Measurements from ENCODE around the gene NF1.

Gene NF1

DNA sequence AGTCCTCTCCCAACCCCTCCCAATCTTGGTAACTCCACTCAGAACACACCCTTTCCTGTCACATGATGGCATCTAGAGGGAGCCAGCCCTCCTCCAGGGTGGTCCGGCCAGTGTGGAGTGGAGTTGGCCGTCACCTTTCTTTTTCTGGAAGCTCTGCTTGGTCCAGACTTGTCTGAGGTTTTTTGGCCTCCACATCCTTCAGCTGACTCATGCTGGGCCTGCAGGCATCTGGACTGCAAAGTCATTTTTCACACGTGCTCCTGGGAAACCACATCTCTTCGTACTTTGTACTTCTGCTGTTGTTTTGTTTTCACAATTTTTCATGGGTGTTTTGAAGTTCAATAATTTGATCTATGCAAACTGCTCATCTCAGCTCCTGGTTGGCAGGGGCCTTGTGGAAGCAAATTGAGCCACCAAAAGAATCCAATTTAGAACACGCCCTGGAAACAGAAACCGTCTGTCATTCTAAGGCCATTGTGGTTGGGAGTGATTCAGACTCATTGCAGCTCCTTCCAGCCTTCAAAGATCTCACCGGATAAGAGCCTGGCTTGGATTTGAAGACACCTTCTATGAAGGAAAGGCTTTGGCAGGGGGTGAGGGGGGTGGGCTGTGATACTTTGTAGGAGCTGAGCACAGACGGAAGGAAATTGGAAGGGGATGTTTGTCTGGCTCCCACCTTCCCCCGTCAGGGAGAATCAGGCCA is 42.4 kb upstream of the NF1 start:
- DNase-seq: peak; percentile 63 to 94 (median 91)
- Histone ChIP-seq H3K27me3 (replicated peaks in 2 of 5; ENCODE audit: control insufficient read depth in 4 of 5, insufficient read depth in 5 of 5, low read length in 4 of 5) (no peaks in the 10 kb centered on the region), H3K9me3 (ENCODE audit: control extremely low read depth in 1 of 5, control insufficient read depth in 4 of 5, insufficient read depth in 2 of 5, low read depth in 1 of 5, low read length in 4 of 5) (no peaks in the 10 kb centered on the region), H3K36me3 (ENCODE audit: control insufficient read depth in 4 of 4, insufficient read depth in 4 of 4, low read length in 3 of 4) (no peaks in the 10 kb centered on the region), H3K4me3 (ENCODE audit: control insufficient read depth in 1 of 7, extremely low read depth in 1 of 7, insufficient read depth in 4 of 7, low read depth in 2 of 7, low read length in 6 of 7) (no peak overlapping the region), H3K27ac (ENCODE audit: insufficient read depth in 1 of 2, low read depth in 1 of 2, low read length in 2 of 2, poor library complexity in 1 of 2, severe bottlenecking in 2 of 2) (no peak overlapping the region), H3K4me1 (ENCODE audit: control extremely low read depth in 1 of 4, control insufficient read depth in 4 of 4, insufficient read depth in 4 of 4, low read length in 3 of 4) (peaks cover 2 to 19% (median 15%) of the 10 kb centered on the region in 4 experiments)
- 34% methylated on average over 7 of the region's 9 CpGs for WGBS (ENCODE audit: insufficient coverage)
- ChIA-PET POLR2A (no interaction called here), CTCF (interaction anchor here (1.0 to 1.7 kb wide), 4 partner anchors 9 to 54 kb away, joined by 3 to 6 read pairs (median 3); no protein-coding TSS in a partner anchor)

DNA sequence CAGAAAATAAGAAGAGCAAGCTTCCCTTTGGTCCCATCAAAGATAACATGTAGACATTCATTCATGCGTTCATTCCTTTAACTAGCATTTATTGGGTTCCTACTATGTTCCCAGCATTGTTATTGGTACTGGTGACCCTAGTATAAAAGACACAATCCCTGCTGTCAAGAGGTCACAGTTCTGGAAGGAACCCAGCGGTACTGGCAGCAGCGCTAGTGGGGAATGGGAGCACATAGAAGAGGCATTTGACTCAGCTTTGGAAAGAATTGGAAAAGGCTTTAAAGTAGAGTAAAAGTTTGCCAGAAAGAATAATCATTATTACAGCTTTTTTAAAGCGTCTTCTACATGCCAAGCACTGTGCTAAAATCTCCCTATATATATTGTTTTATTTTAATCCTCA is 41.7 kb upstream of the NF1 start:
- no peak overlapping the region for H3K27ac ChIP-seq (ENCODE audit: insufficient read depth in 1 of 2, low read depth in 1 of 2, low read length in 2 of 2, poor library complexity in 1 of 2, severe bottlenecking in 2 of 2)
- no peak for DNase-seq
- CTCF ChIA-PET: interaction anchor here (1.2 kb wide), 1 partner anchor 45 kb away, joined by 3 read pairs; no protein-coding TSS in a partner anchor

DNA sequence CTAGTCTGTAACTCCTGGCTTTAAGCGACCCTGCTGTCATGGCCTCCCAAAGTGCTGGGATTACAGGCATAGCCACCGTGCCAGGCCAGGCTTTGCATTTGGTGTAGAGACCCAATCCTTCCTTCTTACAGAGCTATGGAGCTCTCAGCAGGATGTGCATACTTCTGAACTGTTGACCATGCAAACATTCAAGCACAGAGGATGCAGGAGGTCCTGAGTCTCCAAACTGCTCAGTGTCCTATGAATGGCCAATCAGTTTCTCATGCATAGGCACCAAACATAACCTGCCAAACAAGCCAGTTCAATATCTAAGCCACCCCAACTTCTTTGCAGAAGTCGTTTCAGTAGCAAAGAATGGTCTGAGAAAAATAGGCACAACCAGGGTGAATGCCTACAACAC is 40.0 kb upstream of the NF1 start:
- Histone ChIP-seq H3K9me3 (ENCODE audit: control extremely low read depth in 1 of 5, control insufficient read depth in 4 of 5, insufficient read depth in 2 of 5, low read depth in 1 of 5, low read length in 4 of 5) (no peaks in the 10 kb centered on the region), H3K36me3 (ENCODE audit: control insufficient read depth in 4 of 4, insufficient read depth in 4 of 4, low read length in 3 of 4) (no peaks in the 10 kb centered on the region), H3K4me3 (ENCODE audit: control insufficient read depth in 1 of 7, extremely low read depth in 1 of 7, insufficient read depth in 4 of 7, low read depth in 2 of 7, low read length in 6 of 7) (no peak overlapping the region), H3K27me3 (replicated peaks in 2 of 5; ENCODE audit: control insufficient read depth in 4 of 5, insufficient read depth in 5 of 5, low read length in 4 of 5) (no peaks in the 10 kb centered on the region), H3K27ac (ENCODE audit: insufficient read depth in 1 of 2, low read depth in 1 of 2, low read length in 2 of 2, poor library complexity in 1 of 2, severe bottlenecking in 2 of 2) (no peak overlapping the region), H3K4me1 (ENCODE audit: control extremely low read depth in 1 of 4, control insufficient read depth in 4 of 4, insufficient read depth in 4 of 4, low read length in 3 of 4) (peaks cover 6 to 34% (median 26%) of the 10 kb centered on the region in 4 experiments)
- no peak for DNase-seq
- CTCF ChIA-PET: no interaction called here
- WGBS (ENCODE audit: insufficient coverage): 100% methylated on average over 3 of the region's 3 CpGs
- POLR2A ChIA-PET: no interaction called here

More for the DNA sequence above, 41.7 kb upstream of the NF1 start:
- Histone ChIP-seq H3K9me3 (ENCODE audit: control extremely low read depth in 1 of 5, control insufficient read depth in 4 of 5, insufficient read depth in 2 of 5, low read depth in 1 of 5, low read length in 4 of 5) (no peaks in the 10 kb centered on the region), H3K27me3 (replicated peaks in 2 of 5; ENCODE audit: control insufficient read depth in 4 of 5, insufficient read depth in 5 of 5, low read length in 4 of 5) (no peaks in the 10 kb centered on the region), H3K4me1 (ENCODE audit: control extremely low read depth in 1 of 4, control insufficient read depth in 4 of 4, insufficient read depth in 4 of 4, low read length in 3 of 4) (peaks cover 2 to 19% (median 16%) of the 10 kb centered on the region in 4 experiments), H3K4me3 (ENCODE audit: control insufficient read depth in 1 of 7, extremely low read depth in 1 of 7, insufficient read depth in 4 of 7, low read depth in 2 of 7, low read length in 6 of 7) (no peak overlapping the region), H3K36me3 (ENCODE audit: control insufficient read depth in 4 of 4, insufficient read depth in 4 of 4, low read length in 3 of 4) (no peaks in the 10 kb centered on the region)
- 94% methylated on average over 3 of the region's 4 CpGs for WGBS (ENCODE audit: insufficient coverage)
- POLR2A ChIA-PET: no interaction called here

DNA sequence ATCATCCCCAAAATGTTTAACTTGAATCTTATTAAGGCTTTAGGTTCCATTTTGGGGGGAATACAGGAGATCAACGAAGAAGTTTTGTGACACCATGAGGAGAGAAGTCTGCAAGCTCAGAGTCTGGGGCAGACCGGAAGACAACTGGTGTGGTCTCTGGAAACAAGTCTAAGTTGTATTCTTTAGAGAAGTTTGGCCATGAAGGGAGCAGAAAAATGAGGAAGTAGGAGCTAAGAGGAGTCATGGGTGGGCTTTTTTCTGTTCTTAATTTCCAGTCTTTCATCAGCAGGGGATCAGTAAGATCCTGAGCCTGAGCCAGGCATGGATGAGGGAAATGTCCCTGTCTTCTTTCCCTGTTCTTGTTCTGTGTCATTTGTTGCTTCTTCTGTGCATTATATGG is 35.8 kb upstream of the NF1 start:
- 10% methylated on average over 2 of the region's 2 CpGs for WGBS (ENCODE audit: insufficient coverage)
- ChIA-PET POLR2A (no interaction called here), CTCF (interaction anchor here (1.5 kb wide), 1 partner anchor 43 kb away, joined by 5 read pairs; no protein-coding TSS in a partner anchor)
- H3K9me3 ChIP-seq (ENCODE audit: control extremely low read depth in 1 of 5, control insufficient read depth in 4 of 5, insufficient read depth in 2 of 5, low read depth in 1 of 5, low read length in 4 of 5): no peaks in the 10 kb centered on the region
- DNase-seq: peak; percentile 27 to 91 (median 86)
- peaks cover 3 to 21% (median 9%) of the 10 kb centered on the region in 4 experiments for H3K4me1 ChIP-seq (ENCODE audit: control extremely low read depth in 1 of 4, control insufficient read depth in 4 of 4, insufficient read depth in 4 of 4, low read length in 3 of 4)
- H3K27ac ChIP-seq (ENCODE audit: insufficient read depth in 1 of 2, low read depth in 1 of 2, low read length in 2 of 2, poor library complexity in 1 of 2, severe bottlenecking in 2 of 2): no peak overlapping the region
- no peaks in the 10 kb centered on the region for H3K36me3 ChIP-seq (ENCODE audit: control insufficient read depth in 4 of 4, insufficient read depth in 4 of 4, low read length in 3 of 4)
- peak overlapping the region in 1 of 7 experiments; percentile 23 for H3K4me3 ChIP-seq (ENCODE audit: control insufficient read depth in 1 of 7, extremely low read depth in 1 of 7, insufficient read depth in 4 of 7, low read depth in 2 of 7, low read length in 6 of 7)
- H3K27me3 ChIP-seq (replicated peaks in 2 of 5; ENCODE audit: control insufficient read depth in 4 of 5, insufficient read depth in 5 of 5, low read length in 4 of 5): no peaks in the 10 kb centered on the region

DNA sequence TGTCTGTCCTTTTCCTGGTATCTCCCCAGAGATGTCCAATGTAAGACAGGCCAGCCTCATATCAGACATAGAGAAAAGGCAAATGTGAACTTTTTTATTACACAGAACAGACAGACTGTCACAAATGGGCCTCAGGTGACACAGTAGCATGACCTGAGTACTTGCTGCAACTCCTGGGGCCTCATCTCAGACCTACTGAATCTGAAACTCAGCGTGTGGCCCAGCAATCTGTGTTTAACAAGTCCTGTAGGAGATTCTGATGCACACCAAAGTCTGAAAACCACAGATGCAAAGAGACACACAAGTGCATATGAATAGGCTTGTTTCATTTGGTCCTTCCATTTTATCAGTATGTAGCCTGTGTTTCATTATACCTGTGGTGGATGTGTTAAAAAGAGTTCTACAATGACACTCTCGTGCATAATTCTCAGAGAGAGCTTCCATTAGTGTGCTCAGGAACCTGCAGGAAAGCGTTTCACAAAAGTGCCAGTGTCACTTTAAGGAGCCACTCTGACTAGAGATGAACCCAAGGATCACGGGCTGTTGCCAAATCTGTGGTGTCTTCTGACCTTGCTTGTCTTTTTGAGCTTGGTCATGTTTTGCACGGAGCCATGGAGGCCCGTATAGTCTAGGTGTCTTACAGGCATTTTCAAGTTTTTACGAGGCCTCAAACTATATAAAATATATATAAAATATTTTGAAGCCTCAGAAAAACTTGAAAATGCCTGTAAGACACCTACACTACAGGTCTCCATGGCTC is 33.8 kb upstream of the NF1 start:
- Histone ChIP-seq H3K4me3 (ENCODE audit: control insufficient read depth in 1 of 7, extremely low read depth in 1 of 7, insufficient read depth in 4 of 7, low read depth in 2 of 7, low read length in 6 of 7) (no peak overlapping the region), H3K27me3 (replicated peaks in 2 of 5; ENCODE audit: control insufficient read depth in 4 of 5, insufficient read depth in 5 of 5, low read length in 4 of 5) (no peaks in the 10 kb centered on the region), H3K36me3 (ENCODE audit: control insufficient read depth in 4 of 4, insufficient read depth in 4 of 4, low read length in 3 of 4) (no peaks in the 10 kb centered on the region), H3K9me3 (ENCODE audit: control extremely low read depth in 1 of 5, control insufficient read depth in 4 of 5, insufficient read depth in 2 of 5, low read depth in 1 of 5, low read length in 4 of 5) (no peaks in the 10 kb centered on the region), H3K4me1 (ENCODE audit: control extremely low read depth in 1 of 4, control insufficient read depth in 4 of 4, insufficient read depth in 4 of 4, low read length in 3 of 4) (peaks cover 3 to 19% (median 9%) of the 10 kb centered on the region in 4 experiments), H3K27ac (ENCODE audit: insufficient read depth in 1 of 2, low read depth in 1 of 2, low read length in 2 of 2, poor library complexity in 1 of 2, severe bottlenecking in 2 of 2) (no peak overlapping the region)
- 100% methylated on average over 4 of the region's 7 CpGs for WGBS (ENCODE audit: insufficient coverage)
- ChIA-PET POLR2A (no interaction called here), CTCF (interaction anchor here (1.0 to 1.3 kb wide), 4 partner anchors 9 to 49 kb away, joined by 3 to 6 read pairs (median 3); partner anchors contain the start of gene NF1)
- no peak for DNase-seq

DNA sequence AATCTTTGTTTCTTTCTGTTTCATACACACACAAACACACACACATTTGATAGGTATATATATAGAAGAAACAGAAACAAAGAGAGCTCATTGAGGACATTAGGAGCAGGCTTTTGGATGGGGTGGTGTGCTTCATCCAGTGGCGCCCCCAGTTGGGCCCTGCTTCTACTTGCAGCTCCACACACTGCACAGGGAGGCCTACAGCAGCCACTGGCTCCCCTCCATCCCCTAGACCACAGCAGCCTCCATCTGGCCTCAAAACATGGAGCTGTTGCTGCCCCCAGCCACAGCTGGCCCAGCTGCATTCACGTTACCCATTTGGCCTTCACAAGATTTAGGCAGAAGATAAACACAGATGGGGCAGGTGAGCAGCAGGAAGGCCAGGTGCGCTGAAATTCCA is 33.1 kb upstream of the NF1 start:
- no peak for DNase-seq
- Histone ChIP-seq H3K9me3 (ENCODE audit: control extremely low read depth in 1 of 5, control insufficient read depth in 4 of 5, insufficient read depth in 2 of 5, low read depth in 1 of 5, low read length in 4 of 5) (no peaks in the 10 kb centered on the region), H3K27ac (ENCODE audit: insufficient read depth in 1 of 2, low read depth in 1 of 2, low read length in 2 of 2, poor library complexity in 1 of 2, severe bottlenecking in 2 of 2) (no peak overlapping the region), H3K27me3 (replicated peaks in 2 of 5; ENCODE audit: control insufficient read depth in 4 of 5, insufficient read depth in 5 of 5, low read length in 4 of 5) (no peaks in the 10 kb centered on the region), H3K4me1 (ENCODE audit: control extremely low read depth in 1 of 4, control insufficient read depth in 4 of 4, insufficient read depth in 4 of 4, low read length in 3 of 4) (peaks cover 3 to 19% (median 9%) of the 10 kb centered on the region in 4 experiments), H3K36me3 (ENCODE audit: control insufficient read depth in 4 of 4, insufficient read depth in 4 of 4, low read length in 3 of 4) (no peaks in the 10 kb centered on the region), H3K4me3 (ENCODE audit: control insufficient read depth in 1 of 7, extremely low read depth in 1 of 7, insufficient read depth in 4 of 7, low read depth in 2 of 7, low read length in 6 of 7) (no peak overlapping the region)
- ChIA-PET CTCF (interaction anchor here (1.0 to 1.3 kb wide), 4 partner anchors 10 to 50 kb away, joined by 3 to 6 read pairs (median 3); partner anchors contain the start of gene NF1), POLR2A (no interaction called here)
- 93% methylated on average over 3 of the region's 3 CpGs for WGBS (ENCODE audit: insufficient coverage)

DNA sequence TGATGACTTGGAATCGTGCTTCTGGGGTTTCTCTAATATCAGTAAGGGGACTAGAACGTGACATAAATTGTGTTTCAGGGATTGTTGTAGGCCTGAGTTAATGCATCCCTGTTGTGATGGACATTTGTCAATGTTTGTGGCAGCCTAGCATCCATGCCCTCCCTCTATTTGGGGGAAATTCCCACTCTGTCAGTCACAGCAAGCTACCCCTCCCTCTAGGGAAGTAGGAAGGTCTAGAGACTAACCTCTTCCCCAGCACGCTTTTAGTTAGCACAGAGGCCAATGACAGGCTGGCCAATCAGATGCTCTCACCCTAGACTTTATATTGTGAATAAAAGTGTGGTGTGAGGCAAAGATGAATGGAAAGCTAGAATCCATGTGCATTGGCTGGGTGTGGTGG is 32.4 kb upstream of the NF1 start:
- 100% methylated on average over 1 of the region's 3 CpGs for WGBS (ENCODE audit: insufficient coverage)
- POLR2A ChIA-PET: no interaction called here

More for the DNA sequence above, 32.4 kb upstream of the NF1 start:
- CTCF ChIA-PET: interaction anchor here (1.2 to 1.3 kb wide), 4 partner anchors 10 to 51 kb away, joined by 3 to 6 read pairs (median 3); partner anchors contain the start of gene NF1
- Histone ChIP-seq H3K27me3 (replicated peaks in 2 of 5; ENCODE audit: control insufficient read depth in 4 of 5, insufficient read depth in 5 of 5, low read length in 4 of 5) (no peaks in the 10 kb centered on the region), H3K36me3 (ENCODE audit: control insufficient read depth in 4 of 4, insufficient read depth in 4 of 4, low read length in 3 of 4) (no peaks in the 10 kb centered on the region), H3K27ac (ENCODE audit: insufficient read depth in 1 of 2, low read depth in 1 of 2, low read length in 2 of 2, poor library complexity in 1 of 2, severe bottlenecking in 2 of 2) (no peak overlapping the region), H3K9me3 (ENCODE audit: control extremely low read depth in 1 of 5, control insufficient read depth in 4 of 5, insufficient read depth in 2 of 5, low read depth in 1 of 5, low read length in 4 of 5) (no peaks in the 10 kb centered on the region), H3K4me3 (ENCODE audit: control insufficient read depth in 1 of 7, extremely low read depth in 1 of 7, insufficient read depth in 4 of 7, low read depth in 2 of 7, low read length in 6 of 7) (no peak overlapping the region), H3K4me1 (ENCODE audit: control extremely low read depth in 1 of 4, control insufficient read depth in 4 of 4, insufficient read depth in 4 of 4, low read length in 3 of 4) (peaks cover 3 to 19% (median 9%) of the 10 kb centered on the region in 4 experiments)
- no peak for DNase-seq

Measured in common myeloid progenitor, CD34-positive (primary cell).